ENCODE data around the gene SOX13.

SOX13 gene

DNA sequence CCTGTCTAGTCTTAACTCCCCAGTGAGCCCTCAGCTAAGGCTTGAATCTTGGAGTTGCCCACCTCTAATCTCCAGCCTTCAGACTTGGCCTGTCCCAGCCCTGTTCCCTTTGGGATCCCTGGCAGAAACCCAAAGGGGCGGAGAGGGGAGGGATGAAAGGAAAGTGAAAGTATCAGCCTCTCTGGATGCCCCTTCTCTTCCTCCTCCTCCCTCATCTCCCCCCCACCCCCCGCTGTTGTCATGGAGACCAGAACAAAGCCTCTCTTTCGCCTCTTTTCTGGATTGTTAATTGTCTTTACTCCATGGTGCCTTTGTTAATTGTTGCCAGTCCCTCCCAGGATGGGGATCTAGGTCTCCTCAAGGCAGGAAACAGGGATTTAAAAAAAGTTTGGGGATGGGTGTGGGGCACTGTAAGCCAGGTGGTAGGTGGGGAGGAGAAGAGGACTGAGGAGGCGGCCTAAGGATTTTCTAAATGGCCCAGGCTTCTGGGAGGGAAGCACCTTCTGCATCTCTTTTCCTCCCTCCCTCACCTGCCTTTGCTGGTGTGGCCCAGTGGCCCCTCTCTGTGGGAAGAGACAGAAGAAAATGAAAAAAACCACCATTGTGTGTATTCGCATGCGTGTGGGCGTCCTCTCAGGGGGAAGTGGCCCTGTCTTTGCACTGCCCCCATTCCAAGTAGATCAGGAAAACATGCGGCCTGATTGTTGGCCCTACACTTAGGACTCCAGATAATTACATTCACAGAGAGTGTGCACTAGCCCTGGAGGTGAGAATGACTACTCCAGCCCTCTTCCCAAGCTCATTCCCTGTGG lies 7.5 kb upstream of the SOX13 start:
- DNase-seq = peak in 11 of 14 donors; percentile 26 to 78 (median 68)

DNA sequence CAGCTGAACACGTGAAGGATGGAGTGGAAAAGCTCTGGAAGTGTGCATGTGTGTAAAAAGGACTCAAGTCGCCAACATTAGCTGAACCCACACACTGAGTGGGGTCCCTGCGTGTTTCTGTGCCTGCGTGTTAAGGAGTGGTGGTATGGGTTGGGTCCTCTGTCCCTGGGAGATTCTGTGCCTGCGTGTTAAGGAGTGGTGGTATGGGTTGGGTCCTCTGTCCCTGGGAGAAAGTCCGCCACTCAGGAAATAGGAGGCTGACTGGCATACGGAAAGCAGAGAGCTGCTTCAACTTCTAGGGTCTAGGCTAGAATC lies 7.0 kb upstream of the SOX13 start:
- no peak for DNase-seq

DNA sequence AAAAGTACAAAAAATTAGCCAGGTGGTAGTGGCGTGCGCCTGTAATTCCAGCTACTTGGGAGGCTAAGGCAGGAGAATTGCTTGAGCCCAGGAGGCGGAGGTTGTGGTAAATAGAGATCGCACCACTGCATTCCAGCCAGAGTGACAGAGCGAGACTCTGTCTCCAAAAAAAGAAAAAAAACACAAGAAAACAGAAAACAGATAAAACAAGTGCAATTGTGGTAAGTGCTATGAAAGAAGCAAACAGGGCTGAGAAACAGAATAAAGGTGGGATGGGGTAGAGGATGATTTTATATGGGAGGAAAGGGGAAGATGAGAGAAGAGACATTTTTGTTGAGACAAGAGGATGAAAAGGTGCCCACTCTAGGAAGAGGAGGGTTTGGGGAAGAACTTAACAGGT lies 5.0 kb upstream of the SOX13 start:
- no peak for DNase-seq

DNA sequence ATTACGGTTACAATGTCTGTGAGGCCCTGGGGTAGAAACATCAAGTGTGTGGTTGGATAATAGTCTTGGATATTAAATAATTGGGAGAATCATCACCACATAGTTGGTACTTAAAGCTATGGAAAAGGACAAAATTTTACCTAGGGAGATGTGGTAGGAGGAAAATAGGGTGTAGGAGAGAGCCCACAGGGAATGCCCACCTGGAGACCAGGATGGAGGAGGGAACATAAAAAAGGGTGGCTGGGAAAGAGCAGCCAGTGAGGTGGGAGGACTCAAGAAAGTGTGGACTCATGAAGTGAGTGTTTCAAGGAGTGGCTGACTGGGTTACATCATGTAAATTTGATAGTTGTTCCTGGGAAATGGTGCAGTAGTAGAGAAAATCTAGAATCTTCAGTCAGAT lies 3.0 kb upstream of the SOX13 start:
- no peak for DNase-seq

DNA sequence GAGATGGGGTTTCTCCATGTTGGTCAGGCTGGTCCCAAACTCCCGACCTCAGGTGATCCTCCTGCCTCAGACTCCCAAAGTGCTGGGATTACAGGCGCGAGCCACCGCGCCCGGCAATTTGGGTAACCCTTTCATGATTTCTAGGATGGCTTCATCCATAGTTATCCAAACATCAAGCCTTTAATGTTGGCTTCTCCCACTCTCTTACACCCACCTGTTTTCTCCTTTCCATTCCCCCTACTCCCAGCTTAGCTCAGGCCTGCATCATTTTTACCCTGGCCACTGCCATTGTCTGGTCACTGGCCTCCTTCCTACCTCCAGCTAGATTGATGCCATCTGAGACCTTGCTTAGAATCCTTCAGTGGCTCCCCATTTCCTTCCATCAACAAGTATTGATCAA lies 2.0 kb upstream of the SOX13 start:
- DNase-seq = no peak

DNA sequence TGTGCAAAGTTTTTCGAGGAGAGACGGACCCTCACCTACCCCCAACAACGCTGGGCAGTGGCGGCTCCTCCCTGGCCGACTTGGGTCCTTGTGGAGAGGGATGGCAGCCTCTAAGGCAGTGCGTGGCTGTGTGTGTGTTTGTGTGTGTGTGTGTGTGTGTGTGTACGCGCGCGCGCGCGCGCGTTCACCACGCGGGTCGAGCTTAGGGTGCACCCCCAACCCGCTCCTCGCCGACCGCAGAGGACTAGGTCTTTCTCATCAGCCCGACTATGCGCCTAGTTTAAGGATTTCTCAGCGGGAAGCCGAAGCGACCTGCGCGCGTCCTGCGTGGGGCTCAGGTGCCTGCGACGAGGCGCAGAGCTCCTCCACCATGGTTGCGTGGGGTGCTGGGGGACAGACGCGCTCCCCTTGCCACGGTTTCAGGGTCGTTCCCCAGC lies 940 bp downstream of the SOX13 start:
- peak in 4 of 14 donors; percentile 50 to 62 (median 52) for DNase-seq

DNA sequence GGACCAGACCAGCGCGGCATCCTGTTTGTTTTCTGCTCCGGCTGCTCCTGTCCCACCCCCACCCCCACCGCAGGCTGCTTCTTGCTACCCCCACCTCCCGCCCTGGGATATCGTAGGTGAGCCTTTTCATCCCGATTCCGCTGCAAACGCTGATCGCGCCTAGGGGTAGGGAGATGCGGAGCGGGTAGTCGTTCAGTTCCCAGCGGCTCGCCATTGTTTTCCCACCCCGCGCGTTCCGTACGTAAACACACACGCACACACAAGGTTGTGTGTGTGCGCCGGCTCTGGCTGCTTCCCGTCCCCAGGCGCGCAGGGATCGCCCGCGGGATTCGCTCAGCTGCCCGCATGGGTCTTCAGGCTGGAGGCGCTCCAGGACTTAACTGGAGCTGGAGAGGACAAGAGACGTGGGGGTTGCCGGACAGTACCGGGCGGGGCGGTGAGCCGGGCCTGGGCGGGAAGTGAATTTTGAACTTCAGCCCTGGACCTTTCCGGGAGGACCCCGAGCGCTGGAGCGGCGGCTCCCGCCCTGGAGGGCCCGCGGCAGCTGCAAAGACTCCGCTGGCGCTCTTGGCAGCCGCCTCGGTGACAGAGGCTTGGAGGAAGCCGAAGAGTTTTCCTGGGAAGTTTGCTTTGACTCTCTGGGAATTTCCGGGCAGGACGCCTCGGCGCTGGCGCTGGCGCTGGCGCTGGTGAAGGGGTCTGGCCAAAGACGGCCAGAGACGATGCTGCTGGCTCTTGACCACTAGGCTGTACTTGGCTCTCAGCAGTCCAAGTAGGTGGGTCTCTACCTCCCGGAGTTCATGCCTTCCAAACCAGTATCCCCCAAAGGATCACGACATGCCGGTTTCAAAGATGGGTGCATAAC lies 1.6 kb downstream of the SOX13 start:
- peak in 10 of 14 donors; percentile 27 to 82 (median 59) for DNase-seq

DNA sequence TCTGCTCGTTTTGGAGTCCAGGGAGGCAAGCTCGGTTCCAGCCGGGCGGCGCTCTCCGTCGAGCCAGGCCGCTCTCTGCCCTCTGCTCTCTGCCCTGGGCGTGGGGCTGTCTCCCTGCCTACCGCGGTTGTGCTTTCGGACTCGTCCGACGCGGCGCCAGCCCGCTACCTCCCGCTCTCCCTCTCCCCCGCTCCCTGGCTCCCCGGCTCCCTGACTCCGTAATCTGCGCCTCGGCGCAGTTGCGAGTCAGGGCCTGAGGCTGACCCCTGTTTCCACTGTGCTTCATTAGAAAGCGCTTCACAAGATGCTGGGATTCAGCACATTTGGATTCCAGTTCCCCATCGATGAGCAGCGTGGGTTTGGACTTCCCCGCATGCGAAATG lies 2.2 kb downstream of the SOX13 start:
- peak in 1 of 14 donors; percentile 72 for DNase-seq

DNA sequence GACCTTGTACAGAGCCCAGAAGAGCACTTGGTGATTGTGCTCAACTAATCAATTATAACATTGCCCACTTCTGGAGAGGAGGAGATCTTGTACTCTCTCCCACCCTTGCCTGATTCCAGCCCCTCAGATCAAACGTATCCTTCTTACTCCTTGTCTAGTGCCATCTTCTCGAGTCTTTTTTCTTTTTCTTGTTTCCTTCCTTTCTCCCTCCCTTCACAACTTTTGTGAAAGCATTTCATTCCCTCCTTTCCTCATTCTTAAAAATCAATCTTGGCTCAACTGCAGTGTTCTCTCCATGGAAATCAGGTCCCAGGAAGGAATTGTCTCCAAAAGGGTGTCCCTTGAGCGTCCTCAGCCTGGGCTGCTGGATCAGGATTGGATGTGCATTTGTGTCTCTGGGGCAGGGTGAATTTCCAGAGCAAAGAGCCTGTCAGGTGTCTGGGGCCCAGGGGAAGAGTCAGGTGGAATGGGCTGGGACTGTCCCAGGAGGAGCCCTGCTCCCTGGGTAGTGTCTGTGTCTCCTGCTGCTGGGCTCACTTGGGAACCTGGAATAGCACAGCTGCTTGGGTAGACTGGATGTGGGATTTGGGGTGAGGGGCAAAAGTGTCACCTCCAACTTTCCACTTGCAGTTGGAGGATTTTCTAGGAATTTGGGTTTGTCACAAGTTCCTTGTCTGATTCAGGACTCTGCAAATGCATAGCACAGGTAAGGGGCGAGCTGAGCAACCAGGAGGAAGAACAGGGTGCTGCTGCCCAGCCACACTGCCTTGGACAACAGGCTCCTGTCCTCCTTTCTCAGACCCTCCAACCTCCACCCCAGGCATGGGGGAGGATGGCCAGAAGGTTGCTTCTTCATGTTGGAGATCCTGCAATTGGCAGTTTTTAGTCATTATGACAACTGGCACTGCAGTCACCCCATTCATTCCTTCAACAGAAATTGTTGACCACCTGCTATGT lies 3.3 kb downstream of the SOX13 start:
- no peak for DNase-seq

DNA sequence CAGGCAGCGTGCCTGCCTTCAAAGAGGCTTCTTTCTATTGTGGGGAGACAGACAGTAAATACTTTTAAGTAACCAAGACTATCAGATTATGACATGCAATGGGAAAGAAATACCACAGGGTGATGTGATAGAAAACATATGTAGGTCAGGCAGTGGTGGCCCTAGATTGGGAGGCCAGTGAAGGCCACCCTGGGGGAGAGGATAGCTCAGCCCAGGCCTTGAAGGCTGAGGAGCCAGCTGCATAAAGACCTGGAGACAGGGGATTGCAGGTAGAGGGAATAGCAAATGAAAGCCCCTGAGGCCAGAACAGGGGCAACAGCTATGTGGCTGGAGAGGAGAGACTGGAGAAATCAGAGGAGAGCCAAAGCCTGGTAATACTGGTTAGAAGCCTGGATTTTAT lies 4.0 kb downstream of the SOX13 start:
- DNase-seq = no peak

DNA sequence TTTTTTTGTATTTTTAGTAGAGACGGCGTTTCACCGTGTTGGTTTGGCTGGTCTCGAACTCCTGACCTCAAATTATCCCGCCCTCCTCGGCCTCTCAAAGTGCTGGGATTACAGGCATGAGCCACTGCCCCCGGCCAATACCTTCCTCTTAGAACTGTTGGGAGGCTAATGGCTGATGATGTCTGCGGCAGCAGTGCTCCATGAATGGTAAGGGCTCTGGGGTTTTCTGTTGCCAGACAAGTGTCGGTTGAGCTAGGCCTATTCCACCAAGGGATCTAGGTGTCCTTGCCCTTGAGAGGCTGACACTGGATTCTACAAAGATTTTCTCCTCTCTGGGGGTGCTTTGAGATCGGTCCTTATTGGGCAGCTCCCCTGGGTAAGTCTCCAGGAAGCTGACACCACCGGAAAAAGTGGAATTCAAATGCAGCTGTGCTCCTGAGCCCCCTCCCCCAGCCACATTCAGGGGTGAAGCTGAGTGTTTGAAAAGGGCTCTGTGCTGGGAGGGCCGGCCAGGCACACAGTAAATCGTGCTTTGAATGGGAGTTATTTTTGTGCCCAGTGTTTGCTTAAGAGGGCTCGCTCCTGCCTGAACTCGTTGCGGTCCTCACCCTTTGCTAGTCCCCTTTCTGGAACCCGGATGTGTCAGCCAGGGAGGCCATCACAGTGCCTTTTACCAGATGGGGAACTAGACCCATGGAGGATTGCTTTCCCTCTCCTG lies 5.2 kb downstream of the SOX13 start:
- peak in 6 of 14 donors; percentile 18 to 55 (median 42) for DNase-seq

DNA sequence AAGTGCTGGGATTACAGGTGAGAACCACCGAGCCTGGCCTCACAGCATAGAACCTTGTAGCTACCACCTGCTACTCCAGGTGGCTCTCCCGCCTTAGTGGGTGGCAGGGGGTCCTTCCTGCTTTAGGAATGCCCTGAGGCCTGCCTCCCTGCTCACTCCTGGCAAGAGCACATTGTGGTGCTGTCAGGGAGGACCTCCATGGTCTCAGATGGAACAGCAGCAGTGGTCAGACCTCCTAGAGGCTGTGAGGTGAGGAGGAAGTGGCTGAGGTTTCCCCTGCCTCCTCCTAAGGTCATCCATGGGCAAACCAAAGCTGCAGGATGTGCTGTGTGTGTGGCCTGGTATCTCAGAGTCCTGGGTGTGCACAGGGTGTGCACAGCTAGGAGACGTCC lies 6.7 kb downstream of the SOX13 start:
- DNase-seq = no peak

DNA sequence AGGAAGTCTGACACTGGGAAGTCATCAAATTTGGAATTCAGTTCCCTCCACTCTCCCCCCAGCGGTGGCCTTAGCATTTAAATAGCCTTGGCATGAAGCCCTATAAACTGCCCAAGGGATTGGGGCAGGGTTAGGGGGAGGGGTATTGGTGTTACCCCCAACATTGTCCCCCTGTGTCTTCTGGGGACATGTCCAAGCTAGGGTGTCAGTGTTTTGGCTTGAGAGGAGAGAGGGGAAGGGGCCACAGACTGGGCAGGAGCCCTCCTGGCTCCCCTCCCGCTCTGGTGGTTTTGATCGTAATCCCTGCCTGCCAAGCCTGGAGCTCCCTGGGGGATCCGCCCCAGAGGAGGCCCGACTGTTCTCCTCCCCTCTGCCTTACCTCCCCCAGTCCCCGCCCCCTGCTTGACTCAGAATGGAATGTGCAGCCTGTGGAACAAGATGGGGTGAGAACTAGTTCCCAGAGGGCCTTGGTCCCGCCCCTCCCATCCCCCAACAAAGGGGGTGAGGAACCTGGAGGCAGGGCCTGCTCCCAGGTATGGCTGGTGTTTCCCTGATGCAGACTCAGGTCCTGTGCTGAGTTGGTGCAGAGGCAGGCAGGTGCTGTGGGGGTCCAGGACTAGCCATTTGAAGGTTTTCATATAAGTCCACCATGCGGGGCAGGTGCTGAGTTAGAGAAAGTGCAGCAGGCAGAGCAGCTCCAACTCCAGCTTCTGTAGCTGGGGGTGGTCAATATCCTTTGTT lies 7.4 kb downstream of the SOX13 start:
- peak in 6 of 14 donors; percentile 20 to 53 (median 38) for DNase-seq

DNA sequence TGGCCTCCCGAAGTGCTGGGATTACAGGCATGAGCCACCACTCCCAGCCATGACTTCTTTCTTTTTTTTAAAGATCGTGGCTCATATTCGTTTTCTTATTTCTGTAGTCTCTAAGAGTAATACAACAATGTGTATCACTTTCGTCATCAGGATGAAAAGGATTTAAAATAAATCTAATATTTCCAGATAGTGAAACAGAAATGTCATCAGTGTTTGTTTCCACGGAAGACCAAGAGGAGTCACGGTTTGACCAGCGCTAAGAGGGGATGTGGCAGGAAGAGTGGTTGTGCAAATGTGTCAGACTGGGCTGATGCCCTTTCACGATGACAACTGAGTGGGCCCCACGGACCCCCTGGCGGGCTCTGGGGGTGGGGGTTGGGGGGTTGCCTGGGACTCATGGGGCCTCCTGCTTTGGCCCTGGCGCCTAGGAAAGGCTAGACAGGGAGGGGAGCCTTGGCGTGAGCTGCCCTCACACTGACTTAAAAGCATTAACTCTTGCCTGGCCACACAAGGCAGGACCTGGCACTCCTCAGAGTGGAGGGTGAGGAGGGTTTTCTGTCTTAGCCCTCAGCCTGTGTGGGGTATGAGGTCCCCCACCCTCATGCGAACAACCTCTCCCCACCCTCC lies 8.4 kb downstream of the SOX13 start:
- no peak for DNase-seq

DNA sequence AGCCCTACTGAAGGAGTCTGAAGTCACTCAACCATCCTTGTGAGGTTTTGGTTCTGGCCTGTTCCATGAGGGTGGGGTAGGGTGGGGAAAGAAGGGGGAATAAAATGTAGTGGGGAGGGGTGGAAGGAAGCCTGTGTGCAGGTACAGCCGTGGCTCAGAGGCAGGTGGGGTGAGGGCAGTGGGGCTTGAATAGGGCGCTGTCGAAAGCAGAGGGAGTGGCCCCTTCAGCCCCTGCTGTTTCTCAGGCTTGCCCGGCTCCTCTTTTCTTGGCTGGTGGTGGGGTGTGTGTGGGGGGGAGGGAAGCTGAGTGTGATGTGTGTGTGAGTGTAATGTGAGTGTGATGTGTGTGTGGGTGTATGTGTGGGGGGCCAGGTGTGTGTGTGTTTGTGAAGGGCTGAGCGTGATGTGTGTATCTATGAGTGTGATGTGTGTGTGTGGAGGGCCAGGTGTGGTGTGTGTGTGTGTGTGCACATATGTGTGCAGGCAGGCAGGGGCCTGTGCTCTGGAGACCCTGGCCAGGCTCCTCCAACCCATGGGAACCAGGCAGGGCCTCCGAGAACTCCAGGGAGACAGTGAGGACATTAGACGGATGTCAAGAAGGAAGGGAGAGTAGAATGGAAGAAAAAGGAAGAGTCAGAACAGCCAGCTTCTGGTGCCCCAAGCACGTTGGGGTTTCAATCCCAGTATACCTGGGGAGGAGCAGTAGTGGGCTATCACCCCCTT lies 9.0 kb downstream of the SOX13 start:
- DNase-seq = no peak

DNA sequence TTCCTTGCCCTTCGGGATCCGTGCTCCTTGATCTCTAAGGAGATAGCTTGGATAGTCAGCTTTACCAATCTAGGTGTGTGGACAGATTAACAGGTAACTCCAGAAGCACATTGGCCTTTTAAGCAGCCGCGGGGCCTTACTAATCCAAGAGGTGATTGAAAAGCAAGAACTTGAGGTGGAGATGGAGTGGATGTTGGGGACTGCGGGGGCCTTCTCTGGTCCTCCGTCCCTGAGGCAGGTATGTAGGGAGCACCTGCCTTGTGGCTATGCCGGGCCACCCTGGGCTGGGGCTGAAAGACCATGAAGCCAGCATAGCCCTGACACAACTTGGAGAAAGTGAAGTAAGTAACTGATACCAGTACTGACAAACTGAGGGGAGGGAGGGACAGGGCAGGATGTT lies 10.6 kb downstream of the SOX13 start:
- DNase-seq = no peak

DNA sequence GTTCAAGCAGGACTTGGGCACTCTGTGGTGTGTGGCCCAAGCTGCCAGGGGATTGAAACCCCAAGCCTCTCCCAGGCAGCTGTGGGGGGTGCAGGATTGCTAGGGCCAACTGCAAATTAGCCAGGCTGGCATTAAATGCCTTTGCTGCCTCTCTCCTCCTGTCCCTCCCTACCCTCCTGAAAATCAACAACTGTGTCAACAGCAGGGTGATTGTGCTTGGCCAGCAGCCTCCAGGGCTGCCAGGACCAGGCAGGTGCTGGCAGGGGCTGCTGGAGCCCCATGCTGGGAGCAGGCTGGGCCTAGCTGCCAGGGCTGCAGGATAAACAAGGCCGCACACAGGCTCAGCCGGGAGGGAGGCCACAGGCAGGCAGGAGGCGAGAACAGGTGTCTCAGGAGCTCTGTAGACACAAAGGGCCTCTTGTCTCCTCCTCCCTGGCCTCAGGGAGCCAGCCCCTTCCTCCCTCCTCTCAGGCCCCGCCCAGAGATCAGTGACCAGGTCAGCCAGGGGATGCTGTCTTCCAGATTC lies 11.4 kb downstream of the SOX13 start:
- peak in 9 of 14 donors; percentile 29 to 97 (median 58) for DNase-seq

DNA sequence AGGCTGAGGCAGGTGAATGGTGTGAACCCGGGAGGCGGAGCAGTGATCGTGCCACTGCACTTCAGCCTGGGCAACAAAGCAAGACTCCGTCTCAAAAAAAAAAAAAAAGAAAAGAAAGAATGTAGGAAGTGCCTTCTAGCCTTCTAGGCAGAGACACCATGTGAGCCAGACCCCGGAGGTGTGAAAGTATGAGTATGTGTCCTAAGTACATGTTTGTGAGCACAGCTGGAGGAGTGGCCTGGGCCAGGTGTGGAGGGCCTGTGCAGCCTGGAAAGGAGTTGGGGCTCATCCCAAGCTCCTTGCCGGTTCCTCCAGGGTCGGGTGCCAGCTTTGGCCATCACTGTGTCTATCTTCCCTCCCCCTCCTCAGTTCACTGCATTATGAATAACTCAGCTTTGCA lies 13.0 kb downstream of the SOX13 start:
- DNase-seq = no peak

DNA sequence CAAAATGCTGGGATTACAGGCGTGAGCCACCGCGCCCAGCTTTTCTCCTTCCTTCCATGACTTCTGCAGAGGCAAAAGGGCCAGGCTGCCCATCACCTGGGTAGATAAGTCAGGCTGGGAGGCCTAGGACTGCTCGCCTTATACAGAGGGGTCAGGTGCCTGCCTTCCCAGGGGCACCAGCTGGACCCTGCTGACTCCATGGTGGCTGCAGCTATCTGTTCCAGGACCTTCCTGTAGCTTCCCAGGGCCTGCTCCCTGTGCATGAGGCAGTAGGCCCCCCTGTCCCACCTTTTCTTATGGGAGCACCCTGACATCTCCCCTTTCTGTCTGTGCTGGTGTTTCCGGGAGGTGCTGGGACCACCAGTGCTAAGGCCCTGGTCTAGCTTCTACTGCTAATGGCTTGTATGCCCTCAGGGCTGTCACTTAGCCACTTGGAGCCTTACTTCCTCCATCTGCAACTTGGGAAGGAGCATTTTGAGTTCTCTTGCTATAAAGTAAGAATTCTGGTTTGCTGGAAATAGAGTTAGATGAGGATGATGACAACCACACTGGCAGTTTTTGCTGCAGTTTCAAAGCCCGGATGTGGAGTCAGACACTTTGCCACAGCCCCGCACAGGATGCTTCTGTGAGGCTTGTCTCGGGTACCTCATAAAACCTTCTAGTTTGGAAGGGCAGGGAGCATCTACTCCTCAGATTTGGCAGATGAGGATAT lies 14.4 kb downstream of the SOX13 start:
- DNase-seq = no peak

All from C1 segment of cervical spinal cord (tissue), 14 donors.